OCI-LY1 (cell line): ENCODE measurements around the gene NOL11.

Experiments used
- CTCF ChIP-seq: fragments of 200-600 bp; sonication (generic), shearing (Covaris generic); IDR thresholded peaks from 2 replicates; pipeline ENCODE4 v1.5.1; 2017; ENCODE audit warnings: mild to moderate bottlenecking, antibody characterized with exemption, low read length, moderate library complexity, mixed read lengths
- EZH2 ChIP-seq: fragments of 200-600 bp; sonication (generic), shearing (Covaris generic); IDR thresholded peaks from 2 replicates; pipeline ENCODE4 v1.8.0; 2017; ENCODE audit warnings: borderline replicate concordance, mixed run types, mild to moderate bottlenecking, antibody characterized with exemption, low read length, moderate library complexity, mixed read lengths

- TF ChIP-seq CTCF, result no peak
- TF ChIP-seq EZH2, result no peak
Observed at GRCh38 chr17:67754001-67754400, 36.3 kb downstream of the NOL11 start.
